ENCODE measurements around the gene REP15. TPM values are rescaled to one million over a fixed set of nuclear protein-coding genes. Genes with fewer than 3 reads are reported as not detected.

The REP15 gene
- total RNA-seq, 1 experiment from 2014 or later: 0.26 TPM

GRCh38 chr12:27730097-27730588, 33.9 kb downstream of the REP15 start:
- H3K9me3 Mint-ChIP-seq: no peaks in the 10 kb centered on the region
- H3K36me3 Mint-ChIP-seq: peaks cover 35% of the 10 kb centered on the region
- ATAC-seq (no peak), DNase-seq (ENCODE audit: low spot score) (no peak)
- H3K27ac Mint-ChIP-seq: no peak overlapping the region
- H3K4me3 Mint-ChIP-seq: no peak overlapping the region
- H3K27me3 Mint-ChIP-seq (ENCODE audit: low read depth): no peaks in the 10 kb centered on the region
- CTCF ChIA-PET: no interaction called here
- no peaks in the 10 kb centered on the region for H3K4me1 Mint-ChIP-seq
- POLR2A ChIA-PET: no interaction called here
- TF ChIP-seq GABPB1 (CRISPR knock-in tag; IDR thresholded peaks at IDR 0.05): no peak
- no peak for TF ChIP-seq ZNF263 (CRISPR knock-in tag; IDR thresholded peaks at IDR 0.05; ENCODE audit: low read depth)
- no peak for TF ChIP-seq E2F1 (CRISPR knock-in tag; IDR thresholded peaks at IDR 0.05)
- no peak for TF ChIP-seq GRHL2 (CRISPR knock-in tag; IDR thresholded peaks at IDR 0.05; ENCODE audit: insufficient replicate concordance, severe bottlenecking)
- no peak for TF ChIP-seq ARID4B (CRISPR knock-in tag; IDR thresholded peaks at IDR 0.05; ENCODE audit: borderline replicate concordance)
- TF ChIP-seq SMAD3 (CRISPR knock-in tag; IDR thresholded peaks at IDR 0.05; ENCODE audit: borderline replicate concordance): no peak
- no peak for TF ChIP-seq ZNF232 (CRISPR knock-in tag; IDR thresholded peaks at IDR 0.05)
- TF ChIP-seq ATF2 (CRISPR knock-in tag; IDR thresholded peaks at IDR 0.05; ENCODE audit: borderline replicate concordance, low read depth): no peak
- no peak for TF ChIP-seq ZBTB21 (CRISPR knock-in tag; IDR thresholded peaks at IDR 0.05; ENCODE audit: borderline replicate concordance)
- no peak for TF ChIP-seq ZNF416 (CRISPR knock-in tag; IDR thresholded peaks at IDR 0.05)
- TF ChIP-seq ZNF512 (CRISPR knock-in tag; IDR thresholded peaks at IDR 0.05; ENCODE audit: borderline replicate concordance): no peak
- no peak for TF ChIP-seq ATF3 (CRISPR knock-in tag; conservative IDR thresholded peaks at IDR 0.05)
- no peak for TF ChIP-seq ZBTB43 (CRISPR knock-in tag; IDR thresholded peaks at IDR 0.05)
- TF ChIP-seq CREB1 (CRISPR knock-in tag; IDR thresholded peaks at IDR 0.05): no peak
- no peak for TF ChIP-seq JAZF1 (CRISPR knock-in tag; IDR thresholded peaks at IDR 0.05)
- TF ChIP-seq ELF4 (CRISPR knock-in tag; IDR thresholded peaks at IDR 0.05; ENCODE audit: low read depth): no peak
- no peak for TF ChIP-seq E2F5 (CRISPR knock-in tag; IDR thresholded peaks at IDR 0.05)
- TF ChIP-seq SMAD4 (CRISPR knock-in tag; IDR thresholded peaks at IDR 0.05): no peak
- no peak for TF ChIP-seq ZNF219 (CRISPR knock-in tag; IDR thresholded peaks at IDR 0.05; ENCODE audit: borderline replicate concordance)
- TF ChIP-seq ATF1 (CRISPR knock-in tag; IDR thresholded peaks at IDR 0.05): no peak

All from WTC11 (cell line).